Choroid plexus epithelial cell (primary cell): Measurements from ENCODE around the gene MPST.

ENCODE experiments used
- DNase-seq: peaks from one replicate; pipeline ENCODE4 v3.0.0-alpha.2; 2010; ENCODE audit warnings: low read depth
- H3K4me3 ChIP-seq: 2 replicates; pipeline ENCODE4 v1.5.1; 2011; ENCODE audit warnings: low read depth, mild to moderate bottlenecking, control low read depth, low read length, moderate library complexity
- TF ChIP-seq, protein P1 (sequence below): conservative IDR thresholded peaks from 2 replicates; pipeline ENCODE4 v1.5.1; 2011; ENCODE audit warnings: low read depth, mild to moderate bottlenecking, control low read depth, inconsistent platforms, low read length, moderate library complexity

The MPST gene

GRCh38 chr22:37062376-37062675 lies 42.8 kb downstream of the MPST start:
- no peak overlapping the region for H3K4me3 ChIP-seq
- TF ChIP-seq, protein P1, sequence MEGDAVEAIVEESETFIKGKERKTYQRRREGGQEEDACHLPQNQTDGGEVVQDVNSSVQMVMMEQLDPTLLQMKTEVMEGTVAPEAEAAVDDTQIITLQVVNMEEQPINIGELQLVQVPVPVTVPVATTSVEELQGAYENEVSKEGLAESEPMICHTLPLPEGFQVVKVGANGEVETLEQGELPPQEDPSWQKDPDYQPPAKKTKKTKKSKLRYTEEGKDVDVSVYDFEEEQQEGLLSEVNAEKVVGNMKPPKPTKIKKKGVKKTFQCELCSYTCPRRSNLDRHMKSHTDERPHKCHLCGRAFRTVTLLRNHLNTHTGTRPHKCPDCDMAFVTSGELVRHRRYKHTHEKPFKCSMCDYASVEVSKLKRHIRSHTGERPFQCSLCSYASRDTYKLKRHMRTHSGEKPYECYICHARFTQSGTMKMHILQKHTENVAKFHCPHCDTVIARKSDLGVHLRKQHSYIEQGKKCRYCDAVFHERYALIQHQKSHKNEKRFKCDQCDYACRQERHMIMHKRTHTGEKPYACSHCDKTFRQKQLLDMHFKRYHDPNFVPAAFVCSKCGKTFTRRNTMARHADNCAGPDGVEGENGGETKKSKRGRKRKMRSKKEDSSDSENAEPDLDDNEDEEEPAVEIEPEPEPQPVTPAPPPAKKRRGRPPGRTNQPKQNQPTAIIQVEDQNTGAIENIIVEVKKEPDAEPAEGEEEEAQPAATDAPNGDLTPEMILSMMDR = no peak
- no peak for DNase-seq

- TF ChIP-seq, protein P1 = no peak
- DNase-seq = no peak
- H3K4me3 ChIP-seq = no peak overlapping the region
Measured at GRCh38 chr22:37062702-37063381, 43.3 kb downstream of the MPST start.

DNA sequence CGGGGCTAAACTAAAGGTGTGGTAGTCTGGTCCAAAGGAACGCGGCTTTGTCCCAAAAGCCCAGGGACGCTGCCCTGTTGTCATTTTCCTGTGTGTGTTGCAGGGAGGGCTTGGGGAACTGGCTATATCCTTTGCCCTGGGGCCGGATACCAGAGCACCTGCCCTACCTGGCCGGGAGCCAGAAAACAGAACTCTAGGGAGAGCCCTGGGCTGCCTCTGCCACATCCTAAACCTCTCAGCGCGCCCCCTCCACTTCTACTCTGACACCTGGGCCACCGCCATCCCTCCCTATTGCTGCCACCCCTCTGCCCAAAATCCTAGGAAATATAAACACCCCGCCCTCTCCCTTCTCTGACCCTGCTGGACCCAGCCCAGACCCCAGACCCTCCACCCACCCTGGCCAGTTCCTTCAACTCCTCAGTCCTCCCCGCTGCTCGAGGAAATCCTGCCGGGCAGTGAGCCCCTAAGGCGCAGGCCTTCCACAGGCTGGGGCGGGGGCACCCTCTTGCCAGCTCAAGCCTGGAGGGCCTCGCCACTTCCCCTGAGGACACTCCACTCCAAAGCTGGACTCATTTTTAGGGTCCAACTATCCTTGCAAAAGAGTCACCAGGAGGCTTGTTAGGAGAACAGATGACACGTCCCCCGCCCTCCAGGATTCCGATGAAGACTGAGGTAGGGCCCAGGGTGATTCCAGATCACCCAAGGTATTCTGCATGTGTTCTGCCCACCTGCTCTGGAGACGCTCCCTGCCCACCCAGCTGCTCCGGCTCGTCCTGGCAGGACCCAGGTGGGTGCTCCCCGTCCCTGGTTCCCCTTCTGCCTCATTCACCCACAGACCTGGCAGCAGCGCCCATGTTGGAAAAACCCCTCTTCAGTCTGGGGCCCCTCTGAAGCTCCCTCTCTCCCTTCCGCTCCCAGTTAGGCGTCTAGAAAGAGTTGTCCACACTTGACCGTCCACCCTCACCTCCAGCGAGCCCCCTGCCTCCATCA lies 44.2 kb downstream of the MPST start:
- H3K4me3 ChIP-seq = no peak overlapping the region
- TF ChIP-seq, protein P1 = no peak
- no peak for DNase-seq

GRCh38 chr22:37064553-37064952 lies 45.0 kb downstream of the MPST start:
- no peak overlapping the region for H3K4me3 ChIP-seq
- no peak for DNase-seq
- TF ChIP-seq, protein P1 = no peak

GRCh38 chr22:37065180-37065579 lies 45.6 kb downstream of the MPST start:
- H3K4me3 ChIP-seq = no peak overlapping the region
- DNase-seq = no peak
- TF ChIP-seq, protein P1 = no peak

DNA sequence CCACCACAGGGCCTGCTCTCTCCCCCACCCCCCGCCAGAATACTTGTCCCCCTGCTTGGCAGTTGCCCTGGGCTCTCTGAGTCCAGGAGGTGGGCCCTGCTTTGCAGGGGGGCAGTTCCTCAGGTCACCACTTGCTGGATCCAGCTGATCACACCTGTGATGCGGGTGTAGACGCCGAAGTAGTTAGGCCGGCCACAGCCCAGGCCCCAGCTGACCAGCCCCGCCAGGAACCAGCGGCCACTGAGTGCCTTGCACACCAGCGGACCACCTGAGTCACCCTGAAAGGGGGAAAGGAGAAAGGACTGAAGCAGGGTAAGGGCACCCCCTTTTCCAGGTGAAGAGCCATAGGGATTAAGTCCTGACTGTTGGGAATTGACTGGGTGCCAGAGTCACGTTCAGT lies 46.4 kb downstream of the MPST start:
- no peak overlapping the region for H3K4me3 ChIP-seq
- TF ChIP-seq, protein P1 = no peak
- DNase-seq = no peak

GRCh38 chr22:37067428-37067827 lies 47.9 kb downstream of the MPST start:
- no peak for DNase-seq
- TF ChIP-seq, protein P1 = no peak
- H3K4me3 ChIP-seq = no peak overlapping the region
